Omental fat pad (tissue), 4 donors: Measurements from ENCODE around the gene NYNRIN. TPM values are rescaled to one million over a fixed set of nuclear protein-coding genes. Genes with fewer than 3 reads are reported as not detected.
"Not testable (repeated sequence)": the region's sequence is repeated elsewhere in the genome, so short reads cannot be mapped to it uniquely, and the experiment has no call there.

Experiments used
- ATAC-seq: fragments of 150-250 bp; one replicate; pipeline ENCODE4 v1.9.1; 2016; ENCODE audit warnings: mild to moderate bottlenecking, moderate library complexity; ENCODE audit not compliant: low FRiP score
- DNase-seq: peaks from one replicate; pipeline ENCODE4 v3.0.0-alpha.2; 2019; ENCODE audit warnings: low spot score
- total RNA-seq, 4 donors: library from RNA; depleted of rRNA; stranded (reverse); fragments of >200 nt; gene quantifications; one replicate each; pipeline ENCODE4 v1.1.0, GENCODE V29; 2016
- TF ChIP-seq, protein P1 (sequence below), 3 donors: fragments of 450-650 bp; IDR thresholded peaks; one replicate each; pipeline ENCODE4 v1.5.1; 2016 to 2017; ENCODE audit warnings: antibody characterized with exemption in 3 of 3, mild to moderate bottlenecking in 3 of 3, moderate library complexity in 2 of 3

Gene NYNRIN
- 10 to 100 TPM in 3 of 4 donors, 1 to 10 TPM in 1; 4.6 to 24.9 (median 13.0) TPM for total RNA-seq

DNA sequence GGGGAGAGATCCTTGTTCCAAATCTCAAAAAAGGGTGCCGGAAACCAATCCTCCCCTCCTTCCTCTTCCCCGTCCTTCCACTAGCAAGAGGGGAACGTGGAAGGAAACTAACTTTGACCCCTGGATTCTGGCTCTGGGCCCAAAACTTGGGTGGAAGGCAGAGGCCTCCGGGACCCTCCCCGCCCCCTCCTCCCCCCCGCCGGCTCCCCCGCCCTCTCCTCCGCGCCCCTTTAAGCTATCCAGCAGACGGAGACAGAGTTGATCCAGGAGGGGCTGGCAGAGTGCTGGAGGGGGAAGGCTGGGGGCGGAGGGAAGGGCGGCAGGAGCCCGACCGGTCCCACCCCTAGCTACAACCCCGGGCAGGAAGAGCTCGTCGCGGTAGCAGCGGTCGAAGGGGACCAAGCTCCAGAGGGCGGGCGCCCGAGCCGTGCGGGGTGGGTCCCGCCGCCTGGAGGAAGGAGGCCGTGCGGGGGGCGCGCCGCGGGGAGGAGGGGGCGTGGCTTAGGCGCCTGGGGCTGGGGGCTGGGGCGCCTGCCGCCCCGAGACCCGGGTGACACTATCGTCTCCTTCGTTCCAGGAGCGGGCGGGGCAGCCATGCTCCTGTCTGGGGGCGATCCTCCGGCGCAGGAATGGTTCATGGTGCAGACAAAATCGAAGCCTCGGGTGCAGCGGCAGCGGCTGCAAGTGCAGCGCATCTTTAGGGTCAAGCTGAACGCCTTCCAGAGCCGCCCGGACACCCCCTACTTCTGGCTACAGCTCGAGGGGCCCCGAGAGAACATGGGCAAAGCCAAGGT, at the start of gene NYNRIN:
TSS of gene NYNRIN (plus strand) at position 351 of the 794 bp plus-strand sequence. CDS start at position 595, 244 bp downstream.
- ATAC-seq (peak; percentile 83), DNase-seq (no peak)
- TF ChIP-seq, protein P1, sequence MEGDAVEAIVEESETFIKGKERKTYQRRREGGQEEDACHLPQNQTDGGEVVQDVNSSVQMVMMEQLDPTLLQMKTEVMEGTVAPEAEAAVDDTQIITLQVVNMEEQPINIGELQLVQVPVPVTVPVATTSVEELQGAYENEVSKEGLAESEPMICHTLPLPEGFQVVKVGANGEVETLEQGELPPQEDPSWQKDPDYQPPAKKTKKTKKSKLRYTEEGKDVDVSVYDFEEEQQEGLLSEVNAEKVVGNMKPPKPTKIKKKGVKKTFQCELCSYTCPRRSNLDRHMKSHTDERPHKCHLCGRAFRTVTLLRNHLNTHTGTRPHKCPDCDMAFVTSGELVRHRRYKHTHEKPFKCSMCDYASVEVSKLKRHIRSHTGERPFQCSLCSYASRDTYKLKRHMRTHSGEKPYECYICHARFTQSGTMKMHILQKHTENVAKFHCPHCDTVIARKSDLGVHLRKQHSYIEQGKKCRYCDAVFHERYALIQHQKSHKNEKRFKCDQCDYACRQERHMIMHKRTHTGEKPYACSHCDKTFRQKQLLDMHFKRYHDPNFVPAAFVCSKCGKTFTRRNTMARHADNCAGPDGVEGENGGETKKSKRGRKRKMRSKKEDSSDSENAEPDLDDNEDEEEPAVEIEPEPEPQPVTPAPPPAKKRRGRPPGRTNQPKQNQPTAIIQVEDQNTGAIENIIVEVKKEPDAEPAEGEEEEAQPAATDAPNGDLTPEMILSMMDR (IDR thresholded peaks at IDR 0.05), result no peak

- ATAC-seq (no peak), DNase-seq (no peak)
- TF ChIP-seq, protein P1 (IDR thresholded peaks at IDR 0.05), result no peak
Observed at GRCh38 chr14:24349742-24350141, 49.1 kb upstream of the NYNRIN start.

DNA sequence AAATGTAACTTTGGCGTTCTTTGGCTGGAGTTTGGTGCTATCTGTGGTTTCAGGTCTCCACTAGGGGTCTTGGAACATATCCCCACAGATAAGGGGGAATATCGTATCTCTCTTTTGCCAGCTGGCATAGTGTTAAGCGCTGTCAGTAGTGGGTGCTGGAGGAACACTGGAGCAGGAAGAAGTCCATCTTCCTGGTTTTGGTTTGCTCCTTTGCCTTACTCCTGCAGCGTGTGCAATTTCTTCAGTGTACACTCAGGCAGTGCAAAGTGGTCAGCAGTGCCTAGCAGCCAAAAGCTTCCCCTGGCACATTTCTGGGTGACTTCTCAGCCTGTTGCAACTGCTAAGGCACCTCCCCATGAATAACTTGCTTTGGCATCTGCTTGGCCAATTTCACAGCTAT, 47.3 kb upstream of the NYNRIN start:
- TF ChIP-seq, protein P1 (IDR thresholded peaks at IDR 0.05), result no peak
- ATAC-seq, result peak; percentile 78
- DNase-seq, result no peak

GRCh38 chr14:24353559-24354481, 45.0 kb upstream of the NYNRIN start:
- no peak for ATAC-seq
- TF ChIP-seq, protein P1 (IDR thresholded peaks at IDR 0.05), result no peak
- no peak for DNase-seq

GRCh38 chr14:24354482-24354825, 44.3 kb upstream of the NYNRIN start:
- not testable (repeated sequence) for ATAC-seq, DNase-seq

DNA sequence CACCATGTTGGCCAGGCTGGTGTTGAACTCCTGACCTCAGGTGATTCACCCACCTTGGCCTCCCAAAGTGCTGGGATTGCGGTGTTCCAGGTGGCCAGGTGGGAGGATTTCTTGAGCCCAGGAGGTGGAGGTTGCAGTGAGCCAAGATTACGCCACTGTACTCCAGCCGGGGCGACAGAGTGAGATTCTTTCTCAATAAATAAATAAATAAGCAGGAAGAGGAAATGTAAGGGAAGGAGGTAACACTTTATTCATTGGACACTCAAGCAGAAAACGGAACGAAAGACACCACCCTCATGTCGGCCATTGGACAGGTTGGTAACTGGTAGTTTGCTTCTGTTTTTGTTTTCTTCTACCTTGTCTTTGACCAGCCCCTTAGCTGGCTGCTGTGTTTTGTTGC, 43.8 kb upstream of the NYNRIN start:
- DNase-seq (no peak), ATAC-seq (no peak)
- TF ChIP-seq, protein P1 (IDR thresholded peaks at IDR 0.05), result no peak

- no peak for ATAC-seq
- TF ChIP-seq, protein P1 (IDR thresholded peaks at IDR 0.05), result no peak
Observed at GRCh38 chr14:24356208-24356607, 42.6 kb upstream of the NYNRIN start.

More at GRCh38 chr14:24356208-24356607, 42.6 kb upstream of the NYNRIN start:
- no peak for DNase-seq
